Retinal pigment epithelial cell (primary cell): Measurements from ENCODE around the gene SMPX.

ENCODE experiments used
- DNase-seq: peaks from one replicate; pipeline ENCODE4 v3.0.0-alpha.2; 2010; ENCODE audit warnings: low read depth
- H3K4me3 ChIP-seq: 2 replicates; pipeline ENCODE4 v1.5.1; 2011; ENCODE audit warnings: mild to moderate bottlenecking, low read length, control low read depth, moderate library complexity
- CTCF ChIP-seq: conservative IDR thresholded peaks from 2 replicates; pipeline ENCODE4 v1.5.1; 2011; ENCODE audit warnings: low read depth, low read length, control low read depth, inconsistent platforms

Gene SMPX

GRCh38 chrX:21764008-21764407 lies 6.1 kb upstream of the SMPX start:
- TF ChIP-seq CTCF = no peak
- no peak for DNase-seq
- H3K4me3 ChIP-seq = no peak overlapping the region

- no peak for TF ChIP-seq CTCF
- DNase-seq = no peak
- H3K4me3 ChIP-seq = no peak overlapping the region
Observed at GRCh38 chrX:21758488-21758887, 572 bp upstream of the SMPX start.

GRCh38 chrX:21756785-21757529 lies 959 bp downstream of the SMPX start:
- no peak for DNase-seq
- H3K4me3 ChIP-seq = no peak overlapping the region
- no peak for TF ChIP-seq CTCF

- no peak overlapping the region for H3K4me3 ChIP-seq
- DNase-seq = no peak
- no peak for TF ChIP-seq CTCF
Observed at GRCh38 chrX:21749924-21750323, 8.0 kb downstream of the SMPX start.

- H3K4me3 ChIP-seq = no peak overlapping the region
- TF ChIP-seq CTCF = no peak
- no peak for DNase-seq
Observed at GRCh38 chrX:21748235-21748634, 9.7 kb downstream of the SMPX start.

GRCh38 chrX:21747558-21747957 lies 10.4 kb downstream of the SMPX start:
- TF ChIP-seq CTCF = no peak
- DNase-seq = no peak
- no peak overlapping the region for H3K4me3 ChIP-seq

- no peak overlapping the region for H3K4me3 ChIP-seq
- no peak for DNase-seq
- peak; percentile 51 for TF ChIP-seq CTCF
Observed at GRCh38 chrX:21745756-21746155, 12.2 kb downstream of the SMPX start.
